HEK293 (cell line): ENCODE results near the gene TGFB2.

Experiments
- CTCF ChIA-PET: fragments of 350-600 bp; formaldehyde crosslinking; extraction: SDS; loops from one replicate; lab custom pipeline; 2021; ENCODE audit warnings: antibody characterized with exemption; lab: Yijun Ruan, JAX
- POLR2A ChIA-PET: fragments of 300-600 bp; formaldehyde crosslinking; extraction: SDS; loops from one replicate; lab custom pipeline; 2020; ENCODE audit warnings: antibody characterized with exemption, inconsistent platforms; lab: Yijun Ruan, JAX
- H3K27ac ChIP-seq: fragments of 200-500 bp; sonication (Bioruptor generic); 2 replicates; pipeline ENCODE4 v1.5.1; 2014; ENCODE audit warnings: low read depth, low read length, control low read depth, inconsistent platforms; ENCODE audit errors: extremely low read depth
- H3K36me3 ChIP-seq, 2 experiments: fragments of 200-500 bp in 1 of 2; sonication (Bioruptor generic) in 1 of 2; 1 replicate in 1 of 2; 2 replicates in 1 of 2; pipeline ENCODE4 v1.5.1; 2014 to 2017; ENCODE audit warnings: inconsistent platforms in 2 of 2, low read length in 2 of 2; ENCODE audit not compliant: control insufficient read depth in 2 of 2, insufficient read depth in 1 of 2
- H3K4me1 ChIP-seq: fragments of 200-500 bp; sonication (Bioruptor generic); 2 replicates; pipeline ENCODE4 v1.5.1; 2014; ENCODE audit warnings: mild to moderate bottlenecking, low read length, inconsistent platforms; ENCODE audit not compliant: control insufficient read depth, insufficient read depth
- H3K4me3 ChIP-seq: 2 replicates; pipeline ENCODE4 v1.5.1; 2011; ENCODE audit warnings: low read depth, mild to moderate bottlenecking, control low read depth, low read length, moderate library complexity
- H3K9me3 ChIP-seq: fragments of 200-500 bp; sonication (Bioruptor generic); 2 replicates; pipeline ENCODE4 v1.5.1; 2014; ENCODE audit warnings: low read depth, low read length, inconsistent platforms; ENCODE audit not compliant: control insufficient read depth, insufficient read depth
- BCL11B ChIP-seq: fragments of 450-650 bp; formaldehyde crosslinking; IDR thresholded peaks from 2 replicates; pipeline ENCODE4 v1.5.1; 2016; ENCODE audit warnings: low read depth, missing biosample characterization, missing genetic modification characterization
- FEZF1 ChIP-seq: fragments of 450-650 bp; formaldehyde crosslinking; IDR thresholded peaks from 2 replicates; pipeline ENCODE4 v1.5.1; 2016; ENCODE audit warnings: missing biosample characterization, missing genetic modification characterization
- KLF10 ChIP-seq: fragments of 450-650 bp; IDR thresholded peaks from 2 replicates; pipeline ENCODE4 v1.5.1; 2018; ENCODE audit warnings: missing biosample characterization, mild to moderate bottlenecking, missing genetic modification characterization
- SP7 ChIP-seq: fragments of 450-650 bp; formaldehyde crosslinking; IDR thresholded peaks from 2 replicates; pipeline ENCODE4 v1.5.1; 2016; ENCODE audit warnings: missing biosample characterization, missing genetic modification characterization
- YY1 ChIP-seq: fragments of 450-650 bp; formaldehyde crosslinking; IDR thresholded peaks from 2 replicates; pipeline ENCODE4 v1.5.1; 2018; ENCODE audit warnings: missing biosample characterization, missing genetic modification characterization
- ZEB2 ChIP-seq: fragments of 450-650 bp; formaldehyde crosslinking; IDR thresholded peaks from 2 replicates; pipeline ENCODE4 v1.5.1; 2016; ENCODE audit warnings: missing biosample characterization, missing genetic modification characterization
- ZNF184 ChIP-seq: fragments of 450-650 bp; IDR thresholded peaks from 2 replicates; pipeline ENCODE4 v1.5.1; 2018; ENCODE audit warnings: missing biosample characterization, mild to moderate bottlenecking, missing genetic modification characterization
- ZNF221 ChIP-seq: fragments of 450-650 bp; formaldehyde crosslinking; IDR thresholded peaks from 2 replicates; pipeline ENCODE4 v1.5.1; 2017; ENCODE audit warnings: missing biosample characterization, missing genetic modification characterization, borderline replicate concordance
- ZNF433 ChIP-seq: fragments of 450-650 bp; formaldehyde crosslinking; IDR thresholded peaks from 2 replicates; pipeline ENCODE4 v1.5.1; 2016; ENCODE audit warnings: missing biosample characterization, missing genetic modification characterization, low read depth
- ZNF501 ChIP-seq: fragments of 450-650 bp; formaldehyde crosslinking; IDR thresholded peaks from 2 replicates; pipeline ENCODE4 v1.5.1; 2016; ENCODE audit warnings: missing biosample characterization, missing genetic modification characterization
- ZNF560 ChIP-seq: fragments of 450-650 bp; formaldehyde crosslinking; IDR thresholded peaks from 2 replicates; pipeline ENCODE4 v1.5.1; 2017; ENCODE audit warnings: missing biosample characterization, missing genetic modification characterization, borderline replicate concordance
- ZNF600 ChIP-seq: fragments of 450-650 bp; formaldehyde crosslinking; IDR thresholded peaks from 2 replicates; pipeline ENCODE4 v1.5.1; 2016; ENCODE audit warnings: missing biosample characterization, missing genetic modification characterization
- ZNF785 ChIP-seq: fragments of 450-650 bp; formaldehyde crosslinking; IDR thresholded peaks from 2 replicates; pipeline ENCODE4 v1.5.1; 2016; ENCODE audit warnings: missing biosample characterization, missing genetic modification characterization
- TF ChIP-seq, protein P1 (sequence below): fragments of 450-650 bp; formaldehyde crosslinking; conservative IDR thresholded peaks from 2 replicates; pipeline ENCODE4 v1.5.1; 2016; ENCODE audit warnings: low read depth, missing biosample characterization, missing genetic modification characterization
- TF ChIP-seq, protein P2 (sequence below): fragments of 450-650 bp; formaldehyde crosslinking; IDR thresholded peaks from 2 replicates; pipeline ENCODE4 v1.5.1; 2017; ENCODE audit warnings: missing biosample characterization, missing genetic modification characterization
- TF ChIP-seq, protein P3 (sequence below): fragments of 450-650 bp; formaldehyde crosslinking; IDR thresholded peaks from 2 replicates; pipeline ENCODE4 v1.5.1; 2016; ENCODE audit warnings: missing biosample characterization, missing genetic modification characterization, borderline replicate concordance
- TF ChIP-seq, protein P4 (sequence below): fragments of 450-650 bp; formaldehyde crosslinking; IDR thresholded peaks from 2 replicates; pipeline ENCODE4 v1.5.1; 2017; ENCODE audit warnings: missing biosample characterization, missing genetic modification characterization
- TF ChIP-seq, protein P5 (sequence below): fragments of 450-650 bp; IDR thresholded peaks from 2 replicates; pipeline ENCODE4 v1.5.1; 2018; ENCODE audit warnings: missing biosample characterization, mild to moderate bottlenecking, missing genetic modification characterization
- TF ChIP-seq, protein P6 (sequence below): fragments of 450-650 bp; formaldehyde crosslinking; IDR thresholded peaks from 2 replicates; pipeline ENCODE4 v1.5.1; 2016; ENCODE audit warnings: missing biosample characterization, missing genetic modification characterization
- TF ChIP-seq, protein P7 (sequence below): fragments of 450-650 bp; formaldehyde crosslinking; IDR thresholded peaks from 2 replicates; pipeline ENCODE4 v1.5.1; 2016; ENCODE audit warnings: missing biosample characterization, missing genetic modification characterization

The TGFB2 gene

DNA sequence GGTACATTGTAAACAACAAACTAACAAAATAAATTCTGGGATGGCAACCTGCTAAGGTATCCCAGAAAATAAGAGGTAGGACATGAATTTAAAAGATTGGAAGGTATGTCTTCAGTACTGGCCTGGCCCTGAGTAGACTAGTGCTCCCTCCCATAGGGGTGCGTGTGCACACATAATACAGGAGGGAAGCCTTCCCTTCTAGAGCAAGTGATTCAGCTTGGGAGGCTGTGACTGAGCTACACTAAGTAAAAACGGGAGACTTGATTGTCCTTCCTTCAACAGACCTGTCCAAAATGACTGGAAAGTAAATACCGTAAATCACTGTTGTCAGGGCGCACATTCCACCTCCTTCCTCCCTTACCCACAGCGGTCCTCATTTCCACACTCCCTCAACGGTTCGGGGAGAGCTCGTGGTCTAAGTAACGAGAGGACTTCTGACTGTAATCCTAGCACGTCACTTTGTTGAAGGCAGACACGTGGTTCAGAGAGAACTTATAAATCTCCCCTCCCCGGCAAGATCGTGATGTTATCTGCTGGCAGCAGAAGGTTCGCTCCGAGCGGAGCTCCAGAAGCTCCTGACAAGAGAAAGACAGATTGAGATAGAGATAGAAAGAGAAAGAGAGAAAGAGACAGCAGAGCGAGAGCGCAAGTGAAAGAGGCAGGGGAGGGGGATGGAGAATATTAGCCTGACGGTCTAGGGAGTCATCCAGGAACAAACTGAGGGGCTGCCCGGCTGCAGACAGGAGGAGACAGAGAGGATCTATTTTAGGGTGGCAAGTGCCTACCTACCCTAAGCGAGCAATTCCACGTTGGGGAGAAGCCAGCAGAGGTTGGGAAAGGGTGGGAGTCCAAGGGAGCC lies at the start of gene TGFB2 (continued):
- TF ChIP-seq ZNF560 (no peak), YY1 (tag by site-specific recombination) (no peak), ZNF600 (tag by site-specific recombination) (peak; percentile 75)
- TF ChIP-seq, protein P1, sequence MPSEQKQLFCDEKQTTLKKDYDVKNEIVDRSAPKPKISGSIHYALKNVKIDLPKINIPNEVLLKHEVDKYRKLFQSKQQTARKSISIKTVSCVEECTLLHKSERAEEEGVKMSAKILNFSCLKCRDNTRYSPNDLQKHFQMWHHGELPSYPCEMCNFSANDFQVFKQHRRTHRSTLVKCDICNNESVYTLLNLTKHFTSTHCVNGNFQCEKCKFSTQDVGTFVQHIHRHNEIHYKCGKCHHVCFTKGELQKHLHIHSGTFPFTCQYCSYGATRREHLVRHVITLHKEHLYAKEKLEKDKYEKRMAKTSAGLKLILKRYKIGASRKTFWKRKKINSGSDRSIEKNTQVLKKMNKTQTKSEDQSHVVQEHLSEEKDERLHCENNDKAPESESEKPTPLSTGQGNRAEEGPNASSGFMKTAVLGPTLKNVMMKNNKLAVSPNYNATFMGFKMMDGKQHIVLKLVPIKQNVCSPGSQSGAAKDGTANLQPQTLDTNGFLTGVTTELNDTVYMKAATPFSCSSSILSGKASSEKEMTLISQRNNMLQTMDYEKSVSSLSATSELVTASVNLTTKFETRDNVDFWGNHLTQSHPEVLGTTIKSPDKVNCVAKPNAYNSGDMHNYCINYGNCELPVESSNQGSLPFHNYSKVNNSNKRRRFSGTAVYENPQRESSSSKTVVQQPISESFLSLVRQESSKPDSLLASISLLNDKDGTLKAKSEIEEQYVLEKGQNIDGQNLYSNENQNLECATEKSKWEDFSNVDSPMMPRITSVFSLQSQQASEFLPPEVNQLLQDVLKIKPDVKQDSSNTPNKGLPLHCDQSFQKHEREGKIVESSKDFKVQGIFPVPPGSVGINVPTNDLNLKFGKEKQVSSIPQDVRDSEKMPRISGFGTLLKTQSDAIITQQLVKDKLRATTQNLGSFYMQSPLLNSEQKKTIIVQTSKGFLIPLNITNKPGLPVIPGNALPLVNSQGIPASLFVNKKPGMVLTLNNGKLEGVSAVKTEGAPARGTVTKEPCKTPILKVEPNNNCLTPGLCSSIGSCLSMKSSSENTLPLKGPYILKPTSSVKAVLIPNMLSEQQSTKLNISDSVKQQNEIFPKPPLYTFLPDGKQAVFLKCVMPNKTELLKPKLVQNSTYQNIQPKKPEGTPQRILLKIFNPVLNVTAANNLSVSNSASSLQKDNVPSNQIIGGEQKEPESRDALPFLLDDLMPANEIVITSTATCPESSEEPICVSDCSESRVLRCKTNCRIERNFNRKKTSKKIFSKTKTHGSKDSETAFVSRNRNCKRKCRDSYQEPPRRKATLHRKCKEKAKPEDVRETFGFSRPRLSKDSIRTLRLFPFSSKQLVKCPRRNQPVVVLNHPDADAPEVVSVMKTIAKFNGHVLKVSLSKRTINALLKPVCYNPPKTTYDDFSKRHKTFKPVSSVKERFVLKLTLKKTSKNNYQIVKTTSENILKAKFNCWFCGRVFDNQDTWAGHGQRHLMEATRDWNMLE (tag by site-specific recombination): no peak

DNA sequence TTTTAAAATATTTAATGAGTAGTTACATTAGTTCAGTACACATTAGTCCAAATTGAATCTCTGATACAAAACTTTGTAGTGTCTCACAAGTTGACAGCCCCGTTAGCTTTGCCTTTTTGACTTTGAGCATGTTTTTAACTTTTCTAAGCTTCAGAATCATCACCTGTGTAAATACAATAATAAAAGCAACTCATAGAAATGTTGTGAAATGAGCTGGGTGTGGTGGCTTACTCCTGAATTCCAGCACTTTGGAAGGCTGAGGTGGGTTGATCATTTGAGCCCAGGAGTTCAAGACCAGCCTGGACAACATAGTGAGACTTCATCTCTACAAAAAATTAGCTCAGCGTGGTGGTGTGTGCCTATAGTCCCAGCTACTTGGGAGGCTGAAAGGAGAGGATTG lies 49.0 kb upstream of the TGFB2 start:
- POLR2A ChIA-PET: interaction anchor here (0.7 kb wide), 1 partner anchor 1453 kb away, joined by 3 read pairs; no protein-coding TSS in a partner anchor
- Histone ChIP-seq H3K4me3 (no peak overlapping the region), H3K4me1 (no peaks in the 10 kb centered on the region), H3K36me3 (no peaks in the 10 kb centered on the region), H3K27ac (no peak overlapping the region), H3K9me3 (no peaks in the 10 kb centered on the region)
- CTCF ChIA-PET: interaction anchor here (1.2 to 2.5 kb wide), 3 partner anchors 10 to 36 kb away, joined by 4 to 7 read pairs (median 7); no protein-coding TSS in a partner anchor
- TF ChIP-seq ZNF785 (tag by site-specific recombination) (no peak), ZEB2 (tag by site-specific recombination) (no peak), ZNF433 (tag by site-specific recombination) (no peak), KLF10 (tag by site-specific recombination) (no peak), ZNF501 (tag by site-specific recombination) (no peak), ZNF184 (tag by site-specific recombination) (no peak), SP7 (tag by site-specific recombination) (no peak), FEZF1 (tag by site-specific recombination) (no peak), BCL11B (tag by site-specific recombination) (no peak), ZNF221 (tag by site-specific recombination) (no peak)
- TF ChIP-seq, protein P2, sequence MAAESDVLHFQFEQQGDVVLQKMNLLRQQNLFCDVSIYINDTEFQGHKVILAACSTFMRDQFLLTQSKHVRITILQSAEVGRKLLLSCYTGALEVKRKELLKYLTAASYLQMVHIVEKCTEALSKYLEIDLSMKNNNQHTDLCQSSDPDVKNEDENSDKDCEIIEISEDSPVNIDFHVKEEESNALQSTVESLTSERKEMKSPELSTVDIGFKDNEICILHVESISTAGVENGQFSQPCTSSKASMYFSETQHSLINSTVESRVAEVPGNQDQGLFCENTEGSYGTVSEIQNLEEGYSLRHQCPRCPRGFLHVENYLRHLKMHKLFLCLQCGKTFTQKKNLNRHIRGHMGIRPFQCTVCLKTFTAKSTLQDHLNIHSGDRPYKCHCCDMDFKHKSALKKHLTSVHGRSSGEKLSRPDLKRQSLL (tag by site-specific recombination): no peak
- TF ChIP-seq, protein P3, sequence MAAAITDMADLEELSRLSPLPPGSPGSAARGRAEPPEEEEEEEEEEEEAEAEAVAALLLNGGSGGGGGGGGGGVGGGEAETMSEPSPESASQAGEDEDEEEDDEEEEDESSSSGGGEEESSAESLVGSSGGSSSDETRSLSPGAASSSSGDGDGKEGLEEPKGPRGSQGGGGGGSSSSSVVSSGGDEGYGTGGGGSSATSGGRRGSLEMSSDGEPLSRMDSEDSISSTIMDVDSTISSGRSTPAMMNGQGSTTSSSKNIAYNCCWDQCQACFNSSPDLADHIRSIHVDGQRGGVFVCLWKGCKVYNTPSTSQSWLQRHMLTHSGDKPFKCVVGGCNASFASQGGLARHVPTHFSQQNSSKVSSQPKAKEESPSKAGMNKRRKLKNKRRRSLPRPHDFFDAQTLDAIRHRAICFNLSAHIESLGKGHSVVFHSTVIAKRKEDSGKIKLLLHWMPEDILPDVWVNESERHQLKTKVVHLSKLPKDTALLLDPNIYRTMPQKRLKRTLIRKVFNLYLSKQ (tag by site-specific recombination): no peak
- TF ChIP-seq, protein P4, sequence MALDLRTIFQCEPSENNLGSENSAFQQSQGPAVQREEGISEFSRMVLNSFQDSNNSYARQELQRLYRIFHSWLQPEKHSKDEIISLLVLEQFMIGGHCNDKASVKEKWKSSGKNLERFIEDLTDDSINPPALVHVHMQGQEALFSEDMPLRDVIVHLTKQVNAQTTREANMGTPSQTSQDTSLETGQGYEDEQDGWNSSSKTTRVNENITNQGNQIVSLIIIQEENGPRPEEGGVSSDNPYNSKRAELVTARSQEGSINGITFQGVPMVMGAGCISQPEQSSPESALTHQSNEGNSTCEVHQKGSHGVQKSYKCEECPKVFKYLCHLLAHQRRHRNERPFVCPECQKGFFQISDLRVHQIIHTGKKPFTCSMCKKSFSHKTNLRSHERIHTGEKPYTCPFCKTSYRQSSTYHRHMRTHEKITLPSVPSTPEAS (tag by site-specific recombination): no peak
- TF ChIP-seq, protein P5, sequence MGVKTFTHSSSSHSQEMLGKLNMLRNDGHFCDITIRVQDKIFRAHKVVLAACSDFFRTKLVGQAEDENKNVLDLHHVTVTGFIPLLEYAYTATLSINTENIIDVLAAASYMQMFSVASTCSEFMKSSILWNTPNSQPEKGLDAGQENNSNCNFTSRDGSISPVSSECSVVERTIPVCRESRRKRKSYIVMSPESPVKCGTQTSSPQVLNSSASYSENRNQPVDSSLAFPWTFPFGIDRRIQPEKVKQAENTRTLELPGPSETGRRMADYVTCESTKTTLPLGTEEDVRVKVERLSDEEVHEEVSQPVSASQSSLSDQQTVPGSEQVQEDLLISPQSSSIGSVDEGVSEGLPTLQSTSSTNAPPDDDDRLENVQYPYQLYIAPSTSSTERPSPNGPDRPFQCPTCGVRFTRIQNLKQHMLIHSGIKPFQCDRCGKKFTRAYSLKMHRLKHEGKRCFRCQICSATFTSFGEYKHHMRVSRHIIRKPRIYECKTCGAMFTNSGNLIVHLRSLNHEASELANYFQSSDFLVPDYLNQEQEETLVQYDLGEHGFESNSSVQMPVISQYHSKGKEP: no peak
- TF ChIP-seq, protein P6, sequence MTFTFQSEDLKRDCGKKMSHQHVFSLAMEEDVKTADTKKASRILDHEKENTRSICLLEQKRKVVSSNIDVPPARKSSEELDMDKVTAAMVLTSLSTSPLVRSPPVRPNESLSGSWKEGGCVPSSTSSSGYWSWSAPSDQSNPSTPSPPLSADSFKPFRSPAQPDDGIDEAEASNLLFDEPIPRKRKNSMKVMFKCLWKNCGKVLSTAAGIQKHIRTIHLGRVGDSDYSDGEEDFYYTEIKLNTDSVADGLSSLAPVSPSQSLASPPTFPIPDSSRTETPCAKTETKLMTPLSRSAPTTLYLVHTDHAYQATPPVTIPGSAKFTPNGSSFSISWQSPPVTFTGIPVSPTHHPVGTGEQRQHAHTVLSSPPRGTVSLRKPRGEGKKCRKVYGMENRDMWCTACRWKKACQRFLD: no peak
- TF ChIP-seq, protein P7, sequence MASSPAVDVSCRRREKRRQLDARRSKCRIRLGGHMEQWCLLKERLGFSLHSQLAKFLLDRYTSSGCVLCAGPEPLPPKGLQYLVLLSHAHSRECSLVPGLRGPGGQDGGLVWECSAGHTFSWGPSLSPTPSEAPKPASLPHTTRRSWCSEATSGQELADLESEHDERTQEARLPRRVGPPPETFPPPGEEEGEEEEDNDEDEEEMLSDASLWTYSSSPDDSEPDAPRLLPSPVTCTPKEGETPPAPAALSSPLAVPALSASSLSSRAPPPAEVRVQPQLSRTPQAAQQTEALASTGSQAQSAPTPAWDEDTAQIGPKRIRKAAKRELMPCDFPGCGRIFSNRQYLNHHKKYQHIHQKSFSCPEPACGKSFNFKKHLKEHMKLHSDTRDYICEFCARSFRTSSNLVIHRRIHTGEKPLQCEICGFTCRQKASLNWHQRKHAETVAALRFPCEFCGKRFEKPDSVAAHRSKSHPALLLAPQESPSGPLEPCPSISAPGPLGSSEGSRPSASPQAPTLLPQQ: no peak
